ENCODE measurements around the gene LGALS12.
"Not testable (repeated sequence)": the region's sequence is repeated elsewhere in the genome, so short reads cannot be mapped to it uniquely, and the experiment has no call there.

Gene LGALS12

DNA sequence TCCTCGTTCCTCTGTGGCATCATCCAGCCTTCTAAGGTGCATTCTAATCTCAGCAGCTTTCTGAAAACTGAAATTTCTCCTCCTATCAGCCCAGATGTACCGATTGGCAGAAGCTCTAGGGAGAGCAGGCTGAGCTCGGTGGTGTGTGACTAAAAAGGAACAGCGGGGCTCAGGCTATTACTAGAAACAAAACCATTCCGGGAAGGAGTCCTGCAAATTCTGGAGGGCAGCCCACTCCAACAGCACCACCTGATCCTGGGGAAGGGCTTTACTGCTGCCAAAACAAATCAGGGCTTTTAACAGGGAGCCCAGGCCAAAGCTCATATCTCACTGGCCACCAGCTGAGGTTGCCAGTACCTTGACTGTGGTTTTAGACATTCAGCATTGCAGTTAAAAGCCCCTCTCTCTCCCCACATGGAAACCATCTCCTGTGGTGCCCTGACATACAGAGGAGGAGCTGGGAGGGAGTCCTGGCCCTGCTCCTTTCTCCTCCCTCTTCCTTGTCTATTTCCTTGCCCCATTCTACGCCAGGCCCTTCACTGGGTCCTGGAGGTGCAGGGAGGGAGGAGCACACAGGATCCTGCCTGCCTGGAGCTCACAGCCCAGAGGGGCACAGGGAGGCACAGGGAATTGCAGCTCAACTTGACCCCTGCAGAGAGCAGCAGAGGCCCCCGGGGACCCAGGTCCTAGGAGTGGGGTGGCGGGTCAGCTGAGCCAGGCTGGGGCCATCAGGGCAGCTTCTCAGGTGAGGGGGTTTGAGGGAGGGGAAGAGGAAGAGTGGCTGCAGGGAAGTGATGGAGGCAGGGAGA, 31.6 kb downstream of the LGALS12 start:
- TF ChIP-seq, protein P1, sequence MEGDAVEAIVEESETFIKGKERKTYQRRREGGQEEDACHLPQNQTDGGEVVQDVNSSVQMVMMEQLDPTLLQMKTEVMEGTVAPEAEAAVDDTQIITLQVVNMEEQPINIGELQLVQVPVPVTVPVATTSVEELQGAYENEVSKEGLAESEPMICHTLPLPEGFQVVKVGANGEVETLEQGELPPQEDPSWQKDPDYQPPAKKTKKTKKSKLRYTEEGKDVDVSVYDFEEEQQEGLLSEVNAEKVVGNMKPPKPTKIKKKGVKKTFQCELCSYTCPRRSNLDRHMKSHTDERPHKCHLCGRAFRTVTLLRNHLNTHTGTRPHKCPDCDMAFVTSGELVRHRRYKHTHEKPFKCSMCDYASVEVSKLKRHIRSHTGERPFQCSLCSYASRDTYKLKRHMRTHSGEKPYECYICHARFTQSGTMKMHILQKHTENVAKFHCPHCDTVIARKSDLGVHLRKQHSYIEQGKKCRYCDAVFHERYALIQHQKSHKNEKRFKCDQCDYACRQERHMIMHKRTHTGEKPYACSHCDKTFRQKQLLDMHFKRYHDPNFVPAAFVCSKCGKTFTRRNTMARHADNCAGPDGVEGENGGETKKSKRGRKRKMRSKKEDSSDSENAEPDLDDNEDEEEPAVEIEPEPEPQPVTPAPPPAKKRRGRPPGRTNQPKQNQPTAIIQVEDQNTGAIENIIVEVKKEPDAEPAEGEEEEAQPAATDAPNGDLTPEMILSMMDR (conservative IDR thresholded peaks at IDR 0.05; ENCODE audit: low read length) = 0 out of 2 replicates have a peak, but pooled peaks have one; percentile 34
- TF ChIP-seq EZH2phosphoT487 (IDR thresholded peaks at IDR 0.05; ENCODE audit: borderline replicate concordance) = no peak
- Histone ChIP-seq H3K9me3 (ENCODE audit: insufficient read depth, low read depth, low read length) (no peaks in the 10 kb centered on the region), H3K4me3 (ENCODE audit: low read length, poor library complexity, severe bottlenecking) (peak overlapping the region; percentile 67), H3K36me3 (ENCODE audit: insufficient read depth, low read length) (no peaks in the 10 kb centered on the region), H3K4me2 (ENCODE audit: low read depth, low read length, poor library complexity, severe bottlenecking) (peak overlapping the region; percentile 77), H3K27me3 (ENCODE audit: insufficient read depth, low read length, poor library complexity, severe bottlenecking) (no peaks in the 10 kb centered on the region), H3K9ac (ENCODE audit: low read depth, low read length, poor library complexity, severe bottlenecking) (peak overlapping the region; percentile 64), H4K20me1 (ENCODE audit: insufficient read depth, low read length, poor library complexity, severe bottlenecking) (no peaks in the 10 kb centered on the region), H3K9me2 (replicated peaks; ENCODE audit: low read depth, low read length) (no peaks in the 10 kb centered on the region), H2AFZ (ENCODE audit: low read length) (peak overlapping the region; percentile 81; the same call in 1 of the 2 replicates), H3F3A (ENCODE audit: low read depth) (no peaks in the 10 kb centered on the region), H3K4me1 (ENCODE audit: insufficient read depth, low read length, poor library complexity, severe bottlenecking) (peaks cover 57% of the 10 kb centered on the region), H3K79me2 (ENCODE audit: insufficient read depth, low read length) (no peaks in the 10 kb centered on the region)

DNA sequence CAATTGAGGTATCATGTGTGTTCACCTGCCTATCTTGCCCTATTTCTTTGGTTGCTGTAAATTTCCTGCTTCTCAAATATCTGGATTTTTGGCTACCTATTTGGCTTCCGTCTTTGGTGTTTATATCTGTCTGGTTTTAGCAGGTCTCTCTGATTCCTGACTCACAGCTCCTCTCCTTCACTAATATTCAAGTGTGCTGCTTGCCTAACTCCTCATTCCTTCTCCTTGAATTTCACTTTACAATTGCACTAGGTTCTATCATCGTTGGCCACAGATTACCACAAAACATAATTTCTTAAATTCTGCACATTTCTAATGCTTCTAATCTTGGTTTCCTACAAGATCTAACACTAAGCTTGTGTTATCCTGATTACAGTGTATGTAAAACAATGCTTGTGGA, 36.6 kb downstream of the LGALS12 start:
- not testable (repeated sequence) for H3K9ac ChIP-seq (ENCODE audit: low read depth, low read length, poor library complexity, severe bottlenecking); H3K4me1 ChIP-seq (ENCODE audit: insufficient read depth, low read length, poor library complexity, severe bottlenecking); H3K27me3 ChIP-seq (ENCODE audit: insufficient read depth, low read length, poor library complexity, severe bottlenecking); H3K9me2 ChIP-seq (replicated peaks; ENCODE audit: low read depth, low read length); H3K9me3 ChIP-seq (ENCODE audit: insufficient read depth, low read depth, low read length); H2AFZ ChIP-seq (ENCODE audit: low read length); H3K79me2 ChIP-seq (ENCODE audit: insufficient read depth, low read length); H3F3A ChIP-seq (ENCODE audit: low read depth); H3K4me3 ChIP-seq (ENCODE audit: low read length, poor library complexity, severe bottlenecking); H3K4me2 ChIP-seq (ENCODE audit: low read depth, low read length, poor library complexity, severe bottlenecking); H4K20me1 ChIP-seq (ENCODE audit: insufficient read depth, low read length, poor library complexity, severe bottlenecking); H3K36me3 ChIP-seq (ENCODE audit: insufficient read depth, low read length)

DNA sequence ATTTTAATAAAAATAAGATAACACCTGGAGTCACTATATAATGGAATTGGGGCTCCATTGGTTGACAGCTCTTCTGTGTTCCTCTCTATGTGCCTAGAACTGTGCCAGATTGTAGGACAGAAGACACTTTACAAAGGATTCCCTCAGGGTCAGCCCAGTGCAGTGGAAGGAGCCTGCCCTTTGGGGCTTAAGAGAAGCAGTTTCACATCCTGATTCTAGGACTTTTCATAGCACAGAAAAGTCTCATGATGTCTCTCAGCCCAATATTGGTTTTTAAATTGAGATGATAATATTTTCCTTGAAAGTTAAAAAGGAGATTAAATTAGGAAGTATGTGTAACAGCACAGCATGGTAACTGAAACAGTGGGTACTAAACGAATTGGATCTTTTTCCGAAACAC, 37.8 kb downstream of the LGALS12 start:
- Histone ChIP-seq H3K9me2 (replicated peaks; ENCODE audit: low read depth, low read length) (no peaks in the 10 kb centered on the region), H3K9ac (ENCODE audit: low read depth, low read length, poor library complexity, severe bottlenecking) (no peak overlapping the region), H3F3A (ENCODE audit: low read depth) (no peaks in the 10 kb centered on the region), H3K4me3 (ENCODE audit: low read length, poor library complexity, severe bottlenecking) (no peak overlapping the region), H3K9me3 (ENCODE audit: insufficient read depth, low read depth, low read length) (no peaks in the 10 kb centered on the region), H3K4me1 (ENCODE audit: insufficient read depth, low read length, poor library complexity, severe bottlenecking) (no peaks in the 10 kb centered on the region), H3K27me3 (ENCODE audit: insufficient read depth, low read length, poor library complexity, severe bottlenecking) (no peaks in the 10 kb centered on the region), H3K4me2 (ENCODE audit: low read depth, low read length, poor library complexity, severe bottlenecking) (no peak overlapping the region), H2AFZ (ENCODE audit: low read length) (no peak overlapping the region), H3K79me2 (ENCODE audit: insufficient read depth, low read length) (no peaks in the 10 kb centered on the region), H4K20me1 (ENCODE audit: insufficient read depth, low read length, poor library complexity, severe bottlenecking) (no peaks in the 10 kb centered on the region), H3K36me3 (ENCODE audit: insufficient read depth, low read length) (no peaks in the 10 kb centered on the region)
- TF ChIP-seq EZH2phosphoT487 (IDR thresholded peaks at IDR 0.05; ENCODE audit: borderline replicate concordance) = no peak
- TF ChIP-seq, protein P1 (conservative IDR thresholded peaks at IDR 0.05; ENCODE audit: low read length) = no peak

DNA sequence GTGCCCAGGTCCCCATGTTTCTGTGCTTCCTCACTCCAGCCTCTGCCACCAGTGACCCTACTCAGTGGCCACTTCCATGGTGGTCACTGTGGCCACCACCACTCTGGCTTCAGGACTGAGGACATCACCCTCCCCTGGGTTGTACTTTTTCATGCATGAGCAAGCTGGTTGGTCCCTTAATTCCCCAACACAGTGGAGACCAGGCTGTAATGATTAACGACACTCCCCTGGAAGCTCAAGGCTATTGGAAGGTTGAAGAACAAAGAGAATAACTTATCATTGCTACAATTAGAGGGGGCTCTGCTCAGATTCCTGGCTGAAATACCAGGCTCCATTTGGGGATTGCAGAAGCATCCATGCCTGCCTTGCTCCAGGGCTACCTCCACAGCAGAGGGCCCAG, 41.2 kb downstream of the LGALS12 start:
- Histone ChIP-seq H3K9ac (ENCODE audit: low read depth, low read length, poor library complexity, severe bottlenecking) (no peak overlapping the region), H2AFZ (ENCODE audit: low read length) (no peak overlapping the region), H3K9me2 (replicated peaks; ENCODE audit: low read depth, low read length) (no peaks in the 10 kb centered on the region), H3K4me2 (ENCODE audit: low read depth, low read length, poor library complexity, severe bottlenecking) (no peak overlapping the region), H3K79me2 (ENCODE audit: insufficient read depth, low read length) (no peaks in the 10 kb centered on the region), H3F3A (ENCODE audit: low read depth) (peaks cover 5% of the 10 kb centered on the region; the same call in 1 of the 2 replicates), H3K4me1 (ENCODE audit: insufficient read depth, low read length, poor library complexity, severe bottlenecking) (peaks cover 8% of the 10 kb centered on the region), H3K4me3 (ENCODE audit: low read length, poor library complexity, severe bottlenecking) (no peak overlapping the region), H3K27me3 (ENCODE audit: insufficient read depth, low read length, poor library complexity, severe bottlenecking) (no peaks in the 10 kb centered on the region), H4K20me1 (ENCODE audit: insufficient read depth, low read length, poor library complexity, severe bottlenecking) (no peaks in the 10 kb centered on the region), H3K36me3 (ENCODE audit: insufficient read depth, low read length) (no peaks in the 10 kb centered on the region), H3K9me3 (ENCODE audit: insufficient read depth, low read depth, low read length) (no peaks in the 10 kb centered on the region)
- TF ChIP-seq EZH2phosphoT487 (IDR thresholded peaks at IDR 0.05; ENCODE audit: borderline replicate concordance) = no peak
- TF ChIP-seq, protein P1 (conservative IDR thresholded peaks at IDR 0.05; ENCODE audit: low read length) = no peak

All from Loucy (cell line).